Neuron (in vitro differentiated cells): ENCODE data around the gene GYPA.
"Not testable (repeated sequence)": the region's sequence is repeated elsewhere in the genome, so short reads cannot be mapped to it uniquely, and the experiment has no call there.

Experiments used
- H2AFZ ChIP-seq: one replicate; pipeline ENCODE4 v1.6.1; 2013; ENCODE audit warnings: low read depth, mild to moderate bottlenecking, inconsistent platforms, low read length, moderate library complexity
- H3K27me3 ChIP-seq: one replicate; pipeline ENCODE4 v1.6.1; 2013; ENCODE audit warnings: low read length; ENCODE audit not compliant: insufficient read depth
- H3K36me3 ChIP-seq: one replicate; pipeline ENCODE4 v1.6.1; 2013; ENCODE audit warnings: low read length; ENCODE audit not compliant: insufficient read depth
- H3K4me1 ChIP-seq: one replicate; pipeline ENCODE4 v1.6.1; 2013; ENCODE audit warnings: low read length; ENCODE audit not compliant: insufficient read depth
- H3K4me3 ChIP-seq: 2 replicates; pipeline ENCODE4 v1.5.1; 2013; ENCODE audit warnings: mild to moderate bottlenecking, low read length, moderate library complexity
- H3K9me3 ChIP-seq: one replicate; pipeline ENCODE4 v1.6.1; 2013; ENCODE audit warnings: low read length

The GYPA gene

GRCh38 chr4:144140594-144141295 lies at the start of gene GYPA:
TSS of gene GYPA (minus strand) at chr4:144140718. CDS start at chr4:144140635, 83 bp downstream.
- not testable (repeated sequence) for H3K27me3 ChIP-seq, H3K4me3 ChIP-seq, H3K36me3 ChIP-seq, H3K4me1 ChIP-seq, H3K9me3 ChIP-seq, H2AFZ ChIP-seq

GRCh38 chr4:144190009-144190408 lies 49.5 kb upstream of the GYPA start:
- H3K27me3 ChIP-seq = no peaks in the 10 kb centered on the region
- H3K36me3 ChIP-seq = no peaks in the 10 kb centered on the region
- H3K4me1 ChIP-seq = no peaks in the 10 kb centered on the region
- no peak overlapping the region for H2AFZ ChIP-seq
- H3K4me3 ChIP-seq = no peak overlapping the region
- H3K9me3 ChIP-seq = no peaks in the 10 kb centered on the region

GRCh38 chr4:144189121-144189520 lies 48.6 kb upstream of the GYPA start:
- no peaks in the 10 kb centered on the region for H3K9me3 ChIP-seq
- no peak overlapping the region for H3K4me3 ChIP-seq
- H2AFZ ChIP-seq = no peak overlapping the region
- no peaks in the 10 kb centered on the region for H3K4me1 ChIP-seq
- H3K27me3 ChIP-seq = no peaks in the 10 kb centered on the region
- no peaks in the 10 kb centered on the region for H3K36me3 ChIP-seq

- Histone ChIP-seq H2AFZ (no peak overlapping the region), H3K4me3 (no peak overlapping the region), H3K4me1 (peaks cover 5% of the 10 kb centered on the region), H3K27me3 (no peaks in the 10 kb centered on the region), H3K36me3 (no peaks in the 10 kb centered on the region), H3K9me3 (no peaks in the 10 kb centered on the region)
Measured at GRCh38 chr4:144185086-144185485, 44.6 kb upstream of the GYPA start.

- Histone ChIP-seq H3K36me3 (no peaks in the 10 kb centered on the region), H3K4me1 (peaks cover 17% of the 10 kb centered on the region), H2AFZ (no peak overlapping the region), H3K9me3 (no peaks in the 10 kb centered on the region), H3K27me3 (no peaks in the 10 kb centered on the region), H3K4me3 (no peak overlapping the region)
Measured at GRCh38 chr4:144183165-144183564, 42.6 kb upstream of the GYPA start.

GRCh38 chr4:144181391-144181790 lies 40.9 kb upstream of the GYPA start:
- Histone ChIP-seq H3K27me3 (no peaks in the 10 kb centered on the region), H3K36me3 (no peaks in the 10 kb centered on the region), H2AFZ (no peak overlapping the region), H3K9me3 (no peaks in the 10 kb centered on the region), H3K4me1 (peaks cover 20% of the 10 kb centered on the region), H3K4me3 (no peak overlapping the region)

GRCh38 chr4:144179152-144179739 lies 38.7 kb upstream of the GYPA start:
- H3K4me1 ChIP-seq = peaks cover 25% of the 10 kb centered on the region

GRCh38 chr4:144178414-144178813 lies 37.9 kb upstream of the GYPA start:
- no peak overlapping the region for H3K4me3 ChIP-seq
- H3K27me3 ChIP-seq = no peaks in the 10 kb centered on the region
- H3K9me3 ChIP-seq = no peaks in the 10 kb centered on the region
- H3K36me3 ChIP-seq = no peaks in the 10 kb centered on the region
- peaks cover 25% of the 10 kb centered on the region for H3K4me1 ChIP-seq
- no peak overlapping the region for H2AFZ ChIP-seq

More at GRCh38 chr4:144179152-144179739, 38.7 kb upstream of the GYPA start:
- no peaks in the 10 kb centered on the region for H3K27me3 ChIP-seq
- no peaks in the 10 kb centered on the region for H3K9me3 ChIP-seq
- no peak overlapping the region for H2AFZ ChIP-seq
- no peak overlapping the region for H3K4me3 ChIP-seq
- H3K36me3 ChIP-seq = no peaks in the 10 kb centered on the region

GRCh38 chr4:144176476-144176875 lies 36.0 kb upstream of the GYPA start:
- H3K4me3 ChIP-seq = no peak overlapping the region
- peaks cover 23% of the 10 kb centered on the region for H3K4me1 ChIP-seq
- H2AFZ ChIP-seq = no peak overlapping the region
- no peaks in the 10 kb centered on the region for H3K36me3 ChIP-seq
- no peaks in the 10 kb centered on the region for H3K9me3 ChIP-seq
- H3K27me3 ChIP-seq = no peaks in the 10 kb centered on the region

GRCh38 chr4:144174401-144175067 lies 34.0 kb upstream of the GYPA start:
- H3K4me3 ChIP-seq = no peak overlapping the region
- H3K36me3 ChIP-seq = no peaks in the 10 kb centered on the region
- peaks cover 19% of the 10 kb centered on the region for H3K4me1 ChIP-seq
- H3K27me3 ChIP-seq = no peaks in the 10 kb centered on the region
- no peaks in the 10 kb centered on the region for H3K9me3 ChIP-seq
- H2AFZ ChIP-seq = peak overlapping the region; percentile 32

GRCh38 chr4:144171697-144172096 lies 31.2 kb upstream of the GYPA start:
- Histone ChIP-seq H3K4me3 (no peak overlapping the region), H3K9me3 (no peaks in the 10 kb centered on the region), H3K27me3 (no peaks in the 10 kb centered on the region), H3K36me3 (no peaks in the 10 kb centered on the region), H2AFZ (no peak overlapping the region), H3K4me1 (peaks cover 5% of the 10 kb centered on the region)

- H3K4me3 ChIP-seq = no peak overlapping the region
- no peaks in the 10 kb centered on the region for H3K4me1 ChIP-seq
- H3K36me3 ChIP-seq = no peaks in the 10 kb centered on the region
- no peaks in the 10 kb centered on the region for H3K27me3 ChIP-seq
- no peak overlapping the region for H2AFZ ChIP-seq
- H3K9me3 ChIP-seq = peaks cover 3% of the 10 kb centered on the region
Measured at GRCh38 chr4:144169211-144169610, 28.7 kb upstream of the GYPA start.

- no peaks in the 10 kb centered on the region for H3K36me3 ChIP-seq
- H2AFZ ChIP-seq = no peak overlapping the region
- H3K4me1 ChIP-seq = no peaks in the 10 kb centered on the region
- peaks cover 2% of the 10 kb centered on the region for H3K9me3 ChIP-seq
- H3K4me3 ChIP-seq = no peak overlapping the region
- no peaks in the 10 kb centered on the region for H3K27me3 ChIP-seq
Measured at GRCh38 chr4:144154044-144154443, 13.5 kb upstream of the GYPA start.
